ENCODE data around the gene C1QTNF2.

The C1QTNF2 gene

GRCh38 chr5:160305319-160305718 lies 65.1 kb downstream of the C1QTNF2 start:
- in situ Hi-C loops (cut with HindIII; ENCODE audit: low pct_ligation_motif_present, low sequenced_read_pairs): no loop called here
- Histone ChIP-seq H3K27me3 (replicated peaks) (no peaks in the 10 kb centered on the region), H3K36me3 (replicated peaks) (peaks cover 11% of the 10 kb centered on the region), H3K27ac (no peak overlapping the region), H3K4me3 (ENCODE audit: low read depth, low read length) (no peak overlapping the region)
- DNase-seq: no peak
- TF ChIP-seq CTCF (IDR thresholded peaks at IDR 0.05; ENCODE audit: low read depth, low read length, missing control alignments): no peak

- in situ Hi-C loops (cut with HindIII; ENCODE audit: low pct_ligation_motif_present, low sequenced_read_pairs): no loop called here
- Histone ChIP-seq H3K4me3 (ENCODE audit: low read depth, low read length) (no peak overlapping the region), H3K27ac (no peak overlapping the region), H3K27me3 (replicated peaks) (no peaks in the 10 kb centered on the region), H3K36me3 (replicated peaks) (peaks cover 6% of the 10 kb centered on the region)
- TF ChIP-seq CTCF (IDR thresholded peaks at IDR 0.05; ENCODE audit: low read depth, low read length, missing control alignments): no peak
- DNase-seq: no peak
Observed at GRCh38 chr5:160303690-160304089, 66.7 kb downstream of the C1QTNF2 start.

- Histone ChIP-seq H3K27me3 (replicated peaks) (no peaks in the 10 kb centered on the region), H3K27ac (no peak overlapping the region), H3K4me3 (ENCODE audit: low read depth, low read length) (no peak overlapping the region), H3K36me3 (replicated peaks) (no peaks in the 10 kb centered on the region)
- no peak for DNase-seq
- TF ChIP-seq CTCF (IDR thresholded peaks at IDR 0.05; ENCODE audit: low read depth, low read length, missing control alignments): no peak
- in situ Hi-C loops (cut with HindIII; ENCODE audit: low pct_ligation_motif_present, low sequenced_read_pairs): no loop called here
Observed at GRCh38 chr5:160298189-160298588, 72.2 kb downstream of the C1QTNF2 start.

GRCh38 chr5:160297776-160298175 lies 72.7 kb downstream of the C1QTNF2 start:
- DNase-seq: no peak
- no peak for TF ChIP-seq CTCF (IDR thresholded peaks at IDR 0.05; ENCODE audit: low read depth, low read length, missing control alignments)
- Histone ChIP-seq H3K36me3 (replicated peaks) (no peaks in the 10 kb centered on the region), H3K27me3 (replicated peaks) (no peaks in the 10 kb centered on the region), H3K4me3 (ENCODE audit: low read depth, low read length) (no peak overlapping the region), H3K27ac (no peak overlapping the region)
- in situ Hi-C loops (cut with HindIII; ENCODE audit: low pct_ligation_motif_present, low sequenced_read_pairs): no loop called here
